ENCODE data around the gene TMEM242.
A peak's percentile ranks its signal among the peaks of the same experiment; 100 is the strongest.

The TMEM242 gene

DNA sequence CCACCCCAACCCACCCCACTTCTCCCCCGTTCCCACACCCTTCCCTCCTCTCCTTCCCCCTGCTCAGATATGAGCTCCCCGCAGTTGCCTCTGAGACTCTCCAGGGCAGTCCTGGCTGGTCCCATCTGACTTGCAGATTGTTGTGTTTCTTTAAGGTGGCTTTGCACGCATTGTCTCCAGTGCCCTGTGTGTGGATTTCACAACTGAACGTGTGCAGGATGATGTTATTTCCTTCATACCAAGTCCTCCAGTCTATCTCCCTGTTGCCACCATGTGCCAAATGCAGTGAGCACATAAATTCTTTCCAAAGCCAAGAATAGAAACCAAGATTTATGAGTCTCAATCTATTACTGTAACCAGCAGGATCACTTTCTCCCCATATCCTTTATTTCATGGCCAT is 79.1 kb downstream of the TMEM242 start:
- DNase-seq, result peak; percentile 63
- Histone ChIP-seq H2BK5ac (ENCODE audit: low read depth, low read length, poor library complexity, severe bottlenecking) (no peak overlapping the region), H3K4me2 (ENCODE audit: low read length, poor library complexity, severe bottlenecking) (no peak overlapping the region), H3K4me3 (ENCODE audit: insufficient read depth in 1 of 2, low read depth in 1 of 2, low read length in 2 of 2) (peak overlapping the region in 1 of 2 experiments; percentile 23), H2AFZ (ENCODE audit: low read depth, low read length) (no peak overlapping the region), H3K79me1 (replicated peaks; ENCODE audit: low read length, poor library complexity, severe bottlenecking) (no peaks in the 10 kb centered on the region), H3K23ac (ENCODE audit: low read length in 2 of 2) (no peak overlapping the region), H2AK5ac (ENCODE audit: low read length, severe bottlenecking) (no peak overlapping the region), H2BK120ac (ENCODE audit: low read depth, low read length) (no peak overlapping the region), H3K4ac (ENCODE audit: low read depth in 1 of 2, low read length in 2 of 2) (no peak overlapping the region), H3K27ac (ENCODE audit: low read length, poor library complexity, severe bottlenecking) (no peak overlapping the region), H4K8ac (ENCODE audit: low read length) (no peak overlapping the region), H3K18ac (ENCODE audit: low read depth in 1 of 2, low read length in 2 of 2) (no peak overlapping the region), H3K36me3 (ENCODE audit: control insufficient read depth in 1 of 2, insufficient read depth in 2 of 2, low read depth in 1 of 2, low read length in 2 of 2) (no peaks in the 10 kb centered on the region), H3K14ac (ENCODE audit: low read length in 2 of 2) (no peak overlapping the region), H3K9me3 (ENCODE audit: control insufficient read depth, low read length) (peaks cover 3% of the 10 kb centered on the region), H4K91ac (ENCODE audit: low read length) (no peak overlapping the region), H3K9ac (ENCODE audit: low read length) (peak overlapping the region; percentile 49), H3K27me3 (ENCODE audit: control insufficient read depth in 1 of 2, insufficient read depth in 1 of 2, low read length in 2 of 2) (peaks cover 2 to 26% of the 10 kb centered on the region in 2 experiments), H2BK15ac (ENCODE audit: low read depth, poor library complexity, severe bottlenecking) (no peak overlapping the region), H3K4me1 (ENCODE audit: control insufficient read depth, insufficient read depth, low read depth, low read length) (peaks cover 3% of the 10 kb centered on the region), H2BK12ac (ENCODE audit: low read length in 2 of 2) (no peak overlapping the region)
- 80% methylated on average over 4 of the region's 4 CpGs for whole genome bisulfite sequencing

GRCh38 chr6:157242791-157243190 is 80.5 kb downstream of the TMEM242 start:
- Histone ChIP-seq H3K9ac (ENCODE audit: low read length) (no peak overlapping the region), H3K27ac (ENCODE audit: low read length, poor library complexity, severe bottlenecking) (no peak overlapping the region), H3K79me1 (replicated peaks; ENCODE audit: low read length, poor library complexity, severe bottlenecking) (no peaks in the 10 kb centered on the region), H2BK15ac (ENCODE audit: low read depth, poor library complexity, severe bottlenecking) (no peak overlapping the region), H3K27me3 (ENCODE audit: control insufficient read depth in 1 of 2, insufficient read depth in 1 of 2, low read length in 2 of 2) (peaks cover 0 to 38% of the 10 kb centered on the region in 2 experiments), H3K4ac (ENCODE audit: low read depth in 1 of 2, low read length in 2 of 2) (no peak overlapping the region), H3K4me1 (ENCODE audit: control insufficient read depth, insufficient read depth, low read depth, low read length) (peaks cover 5% of the 10 kb centered on the region), H2AK5ac (ENCODE audit: low read length, severe bottlenecking) (no peak overlapping the region), H3K18ac (ENCODE audit: low read depth in 1 of 2, low read length in 2 of 2) (no peak overlapping the region), H4K8ac (ENCODE audit: low read length) (no peak overlapping the region), H3K4me3 (ENCODE audit: insufficient read depth in 1 of 2, low read depth in 1 of 2, low read length in 2 of 2) (no peak overlapping the region), H3K9me3 (ENCODE audit: control insufficient read depth, low read length) (no peaks in the 10 kb centered on the region), H2BK12ac (ENCODE audit: low read length in 2 of 2) (no peak overlapping the region), H2BK5ac (ENCODE audit: low read depth, low read length, poor library complexity, severe bottlenecking) (no peak overlapping the region), H2AFZ (ENCODE audit: low read depth, low read length) (no peak overlapping the region), H3K36me3 (ENCODE audit: control insufficient read depth in 1 of 2, insufficient read depth in 2 of 2, low read depth in 1 of 2, low read length in 2 of 2) (no peaks in the 10 kb centered on the region), H4K91ac (ENCODE audit: low read length) (no peak overlapping the region), H3K14ac (ENCODE audit: low read length in 2 of 2) (no peak overlapping the region), H3K4me2 (ENCODE audit: low read length, poor library complexity, severe bottlenecking) (no peak overlapping the region), H3K23ac (ENCODE audit: low read length in 2 of 2) (no peak overlapping the region), H2BK120ac (ENCODE audit: low read depth, low read length) (no peak overlapping the region)
- 81% methylated on average over 6 of the region's 6 CpGs for WGBS
- DNase-seq, result no peak

GRCh38 chr6:157240960-157241311 is 82.4 kb downstream of the TMEM242 start:
- Histone ChIP-seq H4K91ac (ENCODE audit: low read length) (no peak overlapping the region), H3K4me3 (ENCODE audit: insufficient read depth in 1 of 2, low read depth in 1 of 2, low read length in 2 of 2) (peak overlapping the region in 1 of 2 experiments; percentile 68), H3K9ac (ENCODE audit: low read length) (peak overlapping the region; percentile 87), H2BK12ac (ENCODE audit: low read length in 2 of 2) (no peak overlapping the region), H3K4ac (ENCODE audit: low read depth in 1 of 2, low read length in 2 of 2) (no peak overlapping the region), H3K4me2 (ENCODE audit: low read length, poor library complexity, severe bottlenecking) (no peak overlapping the region), H2AK5ac (ENCODE audit: low read length, severe bottlenecking) (no peak overlapping the region), H2BK15ac (ENCODE audit: low read depth, poor library complexity, severe bottlenecking) (no peak overlapping the region), H3K14ac (ENCODE audit: low read length in 2 of 2) (no peak overlapping the region), H2AFZ (ENCODE audit: low read depth, low read length) (no peak overlapping the region), H2BK5ac (ENCODE audit: low read depth, low read length, poor library complexity, severe bottlenecking) (no peak overlapping the region), H4K8ac (ENCODE audit: low read length) (no peak overlapping the region), H3K27me3 (ENCODE audit: control insufficient read depth in 1 of 2, insufficient read depth in 1 of 2, low read length in 2 of 2) (peaks cover 0 to 44% of the 10 kb centered on the region in 2 experiments), H2BK120ac (ENCODE audit: low read depth, low read length) (no peak overlapping the region), H3K27ac (ENCODE audit: low read length, poor library complexity, severe bottlenecking) (no peak overlapping the region), H3K36me3 (ENCODE audit: control insufficient read depth in 1 of 2, insufficient read depth in 2 of 2, low read depth in 1 of 2, low read length in 2 of 2) (no peaks in the 10 kb centered on the region), H3K79me1 (replicated peaks; ENCODE audit: low read length, poor library complexity, severe bottlenecking) (no peaks in the 10 kb centered on the region), H3K9me3 (ENCODE audit: control insufficient read depth, low read length) (no peaks in the 10 kb centered on the region), H3K4me1 (ENCODE audit: control insufficient read depth, insufficient read depth, low read depth, low read length) (peaks cover 14% of the 10 kb centered on the region), H3K23ac (ENCODE audit: low read length in 2 of 2) (no peak overlapping the region), H3K18ac (ENCODE audit: low read depth in 1 of 2, low read length in 2 of 2) (no peak overlapping the region)
- 94% methylated on average over 8 of the region's 10 CpGs for WGBS
- DNase-seq, result no peak

DNA sequence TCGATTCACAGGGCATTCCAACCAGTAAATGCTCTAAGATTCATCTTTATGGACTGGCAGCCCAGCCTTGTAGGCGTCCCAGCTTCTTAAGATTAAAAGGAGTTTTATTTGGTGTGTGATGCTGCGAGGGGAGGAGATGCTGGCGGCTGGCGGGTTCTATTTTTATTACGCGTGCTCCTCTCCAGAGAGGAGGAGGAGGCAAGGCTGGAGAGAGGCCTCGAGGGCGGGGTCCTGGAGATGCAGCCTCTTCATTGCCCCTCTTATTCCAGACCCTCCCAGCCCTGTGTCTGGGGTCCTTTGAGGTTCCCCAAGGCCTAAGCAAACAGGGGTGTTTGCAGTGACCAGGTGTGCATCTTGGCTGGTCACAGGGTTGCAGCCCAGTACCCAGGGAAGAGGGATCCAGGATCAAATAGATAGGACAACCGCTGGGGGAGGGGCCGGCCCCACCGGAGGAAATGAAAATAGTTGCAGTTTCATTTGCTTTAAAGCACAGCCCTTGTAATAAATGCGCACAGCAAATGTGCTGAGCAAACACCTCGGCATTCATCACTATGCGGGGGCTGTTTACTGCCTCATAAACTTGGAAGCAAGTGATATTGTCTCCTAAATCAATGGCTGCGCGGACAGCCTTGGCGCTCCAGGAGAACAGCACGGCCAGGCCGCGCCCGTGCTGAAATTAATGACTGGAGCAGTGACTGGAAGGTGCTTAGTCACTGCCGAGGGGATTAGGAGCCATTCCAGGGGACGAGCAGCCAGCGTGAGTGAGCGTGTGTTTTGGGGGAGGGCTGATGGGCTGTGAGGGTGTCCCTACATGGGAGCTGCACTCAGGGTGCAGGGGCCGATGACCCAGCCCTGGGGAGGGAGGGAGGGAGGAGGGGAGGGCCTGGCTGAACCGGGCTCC is 83.0 kb downstream of the TMEM242 start:
- Histone ChIP-seq H3K9me3 (ENCODE audit: control insufficient read depth, low read length) (no peaks in the 10 kb centered on the region), H3K18ac (ENCODE audit: low read depth in 1 of 2, low read length in 2 of 2) (no peak overlapping the region), H3K36me3 (ENCODE audit: control insufficient read depth in 1 of 2, insufficient read depth in 2 of 2, low read depth in 1 of 2, low read length in 2 of 2) (no peaks in the 10 kb centered on the region), H2BK12ac (ENCODE audit: low read length in 2 of 2) (no peak overlapping the region), H3K14ac (ENCODE audit: low read length in 2 of 2) (no peak overlapping the region), H3K23ac (ENCODE audit: low read length in 2 of 2) (no peak overlapping the region), H3K27ac (ENCODE audit: low read length, poor library complexity, severe bottlenecking) (no peak overlapping the region), H2BK5ac (ENCODE audit: low read depth, low read length, poor library complexity, severe bottlenecking) (no peak overlapping the region), H2AFZ (ENCODE audit: low read depth, low read length) (no peak overlapping the region), H4K91ac (ENCODE audit: low read length) (no peak overlapping the region), H3K4me2 (ENCODE audit: low read length, poor library complexity, severe bottlenecking) (no peak overlapping the region), H3K79me1 (replicated peaks; ENCODE audit: low read length, poor library complexity, severe bottlenecking) (no peaks in the 10 kb centered on the region), H2BK15ac (ENCODE audit: low read depth, poor library complexity, severe bottlenecking) (peak overlapping the region; percentile 15), H3K4me1 (ENCODE audit: control insufficient read depth, insufficient read depth, low read depth, low read length) (peaks cover 20% of the 10 kb centered on the region), H3K4ac (ENCODE audit: low read depth in 1 of 2, low read length in 2 of 2) (no peak overlapping the region), H4K8ac (ENCODE audit: low read length) (no peak overlapping the region), H3K27me3 (ENCODE audit: control insufficient read depth in 1 of 2, insufficient read depth in 1 of 2, low read length in 2 of 2) (peaks cover 0 to 50% of the 10 kb centered on the region in 2 experiments), H3K9ac (ENCODE audit: low read length) (peak overlapping the region; percentile 87), H2BK120ac (ENCODE audit: low read depth, low read length) (no peak overlapping the region), H2AK5ac (ENCODE audit: low read length, severe bottlenecking) (no peak overlapping the region), H3K4me3 (ENCODE audit: insufficient read depth in 1 of 2, low read depth in 1 of 2, low read length in 2 of 2) (peak overlapping the region in 1 of 2 experiments; percentile 68)
- WGBS, result 64% methylated on average over 25 of the region's 28 CpGs
- DNase-seq, result peak; percentile 25
